Neural crest cell (in vitro differentiated cells): ENCODE measurements around the gene SFXN3. TPM values are rescaled to one million over a fixed set of nuclear protein-coding genes. Genes with fewer than 3 reads are reported as not detected.

ENCODE experiments used
- DNase-seq: peaks from one replicate; pipeline ENCODE4 v3.0.0; 2021; ENCODE audit warnings: low read depth, mixed read lengths, low spot score
- H3K27ac Mint-ChIP-seq: one replicate; pipeline ENCODE4 v1.8.0; 2021; ENCODE audit warnings: mild to moderate bottlenecking, mixed read lengths; ENCODE audit not compliant: unreplicated experiment
- H3K27me3 Mint-ChIP-seq: 2 replicates; pipeline ENCODE4 v1.8.0; 2021; ENCODE audit warnings: low read depth, mild to moderate bottlenecking, mixed read lengths
- H3K36me3 Mint-ChIP-seq: 2 replicates; pipeline ENCODE4 v1.8.0; 2021; ENCODE audit warnings: low read depth, mild to moderate bottlenecking, mixed read lengths
- H3K4me1 Mint-ChIP-seq: 2 replicates; pipeline ENCODE4 v1.8.0; 2021; ENCODE audit warnings: mixed read lengths
- H3K4me3 Mint-ChIP-seq: one replicate; pipeline ENCODE4 v1.8.0; 2021; ENCODE audit warnings: mild to moderate bottlenecking, mixed read lengths
- H3K9me3 Mint-ChIP-seq: 2 replicates; pipeline ENCODE4 v1.8.0; 2021; ENCODE audit warnings: mixed read lengths
- CTCF ChIP-seq: fragments of 200-600 bp; sonication (generic); conservative IDR thresholded peaks from 2 replicates; pipeline ENCODE4 v1.5.0; 2021; ENCODE audit warnings: antibody characterized with exemption, mild to moderate bottlenecking
- total RNA-seq: library from RNA; stranded (reverse); gene quantifications from 2 replicates; pipeline ENCODE4 v1.2.1, GENCODE V29; 2021

The SFXN3 gene
- total RNA-seq, 1 donor from 2014 or later = 2.1 TPM

GRCh38 chr10:101012525-101013364, 18.3 kb upstream of the SFXN3 start:
- Mint-ChIP-seq H3K4me3 (peak overlapping the region; percentile 56), H3K9me3 (no peaks in the 10 kb centered on the region), H3K36me3 (no peaks in the 10 kb centered on the region), H3K27ac (no peak overlapping the region), H3K4me1 (peaks cover 31% of the 10 kb centered on the region), H3K27me3 (peaks cover 41% of the 10 kb centered on the region)
- TF ChIP-seq CTCF = peak; percentile 93
- peak; percentile 91 for DNase-seq

GRCh38 chr10:101013365-101013825, 17.6 kb upstream of the SFXN3 start:
- Mint-ChIP-seq H3K27ac (no peak overlapping the region), H3K27me3 (peaks cover 47% of the 10 kb centered on the region)

GRCh38 chr10:101014230-101014884, 16.7 kb upstream of the SFXN3 start:
- Mint-ChIP-seq H3K4me3 (no peak overlapping the region), H3K9me3 (no peaks in the 10 kb centered on the region), H3K36me3 (no peaks in the 10 kb centered on the region), H3K27ac (no peak overlapping the region), H3K27me3 (peaks cover 56% of the 10 kb centered on the region), H3K4me1 (peaks cover 21% of the 10 kb centered on the region)
- TF ChIP-seq CTCF = peak; percentile 82
- peak; percentile 92 for DNase-seq

More at GRCh38 chr10:101013365-101013825, 17.6 kb upstream of the SFXN3 start:
- H3K36me3 Mint-ChIP-seq = no peaks in the 10 kb centered on the region
- H3K9me3 Mint-ChIP-seq = no peaks in the 10 kb centered on the region
- H3K4me1 Mint-ChIP-seq = peaks cover 26% of the 10 kb centered on the region
- H3K4me3 Mint-ChIP-seq = no peak overlapping the region
- TF ChIP-seq CTCF = no peak
- no peak for DNase-seq

GRCh38 chr10:101014966-101015581, 16.0 kb upstream of the SFXN3 start:
- Mint-ChIP-seq H3K36me3 (no peaks in the 10 kb centered on the region), H3K27ac (peak overlapping the region; percentile 62), H3K9me3 (no peaks in the 10 kb centered on the region), H3K4me1 (peaks cover 20% of the 10 kb centered on the region), H3K4me3 (no peak overlapping the region), H3K27me3 (peaks cover 60% of the 10 kb centered on the region)
- TF ChIP-seq CTCF = no peak
- no peak for DNase-seq

- DNase-seq = no peak
- H3K27me3 Mint-ChIP-seq = peaks cover 65% of the 10 kb centered on the region
- no peaks in the 10 kb centered on the region for H3K9me3 Mint-ChIP-seq
These were observed 15.5 kb upstream of the SFXN3 start for GRCh38 chr10:101015582-101015973.

More at GRCh38 chr10:101015582-101015973, 15.5 kb upstream of the SFXN3 start:
- no peak overlapping the region for H3K27ac Mint-ChIP-seq
- no peak overlapping the region for H3K4me3 Mint-ChIP-seq
- no peaks in the 10 kb centered on the region for H3K36me3 Mint-ChIP-seq
- H3K4me1 Mint-ChIP-seq = peaks cover 20% of the 10 kb centered on the region
- no peak for TF ChIP-seq CTCF
